Anterior cingulate cortex (tissue), 58 donors: ENCODE measurements around the gene INTS6L.
"Not testable (repeated sequence)": the region's sequence is repeated elsewhere in the genome, so short reads cannot be mapped to it uniquely, and the experiment has no call there.

Experiments used
- DNase-seq, 58 donors: peaks; one replicate each; lab custom pipeline; 2025; lab: John Stamatoyannopoulos, UW

The INTS6L gene

GRCh38 chrX:135522878-135523693, 2.6 kb downstream of the INTS6L start:
- no peak for DNase-seq

- no peak for DNase-seq
These were observed 7.8 kb downstream of the INTS6L start for GRCh38 chrX:135528254-135528653.

GRCh38 chrX:135528756-135529155, 8.3 kb downstream of the INTS6L start:
- no peak for DNase-seq

GRCh38 chrX:135530097-135530496, 9.6 kb downstream of the INTS6L start:
- no peak for DNase-seq

- no peak for DNase-seq
These were observed 11.4 kb downstream of the INTS6L start for GRCh38 chrX:135531813-135532212.

- DNase-seq = no peak
These were observed 14.8 kb downstream of the INTS6L start for GRCh38 chrX:135535077-135535940.

GRCh38 chrX:135536877-135537276, 16.4 kb downstream of the INTS6L start:
- no peak for DNase-seq

GRCh38 chrX:135541351-135541750, 20.9 kb downstream of the INTS6L start:
- DNase-seq = no peak

GRCh38 chrX:135543172-135543571, 22.7 kb downstream of the INTS6L start:
- no peak for DNase-seq

- no peak for DNase-seq
These were observed 23.5 kb downstream of the INTS6L start for GRCh38 chrX:135543924-135544323.

- peak in 1 of 58 donors; percentile 1 for DNase-seq
These were observed 24.0 kb downstream of the INTS6L start for GRCh38 chrX:135544338-135544948.

- no peak for DNase-seq
These were observed 27.3 kb downstream of the INTS6L start for GRCh38 chrX:135547767-135548166.

- no peak for DNase-seq
These were observed 29.1 kb downstream of the INTS6L start for GRCh38 chrX:135549519-135549918.

- no peak for DNase-seq
These were observed 35.6 kb downstream of the INTS6L start for GRCh38 chrX:135556055-135556454.

- DNase-seq = no peak
These were observed 36.9 kb downstream of the INTS6L start for GRCh38 chrX:135557344-135557743.

- no peak for DNase-seq
These were observed 52.0 kb downstream of the INTS6L start for GRCh38 chrX:135572436-135572835.

GRCh38 chrX:135581496-135581895, 61.0 kb downstream of the INTS6L start:
- no peak for DNase-seq

- DNase-seq = no peak
These were observed 64.7 kb downstream of the INTS6L start for GRCh38 chrX:135585153-135585552.

- no peak for DNase-seq
These were observed 71.4 kb downstream of the INTS6L start for GRCh38 chrX:135591871-135592270.

GRCh38 chrX:135594049-135594448, 73.6 kb downstream of the INTS6L start:
- not testable (repeated sequence) for DNase-seq

- DNase-seq = not testable (repeated sequence)
These were observed 74.0 kb downstream of the INTS6L start for GRCh38 chrX:135594453-135594852.
